LNCAP (cell line): Measurements from ENCODE around the gene MICAL3.

Experiments
- TF ChIP-seq, protein P1 (sequence below): fragments of 450-650 bp; IDR thresholded peaks from 2 replicates; pipeline ENCODE4 v1.5.1; 2017; ENCODE audit warnings: mild to moderate bottlenecking

MICAL3 gene

GRCh38 chr22:17817079-17817478, 207.3 kb downstream of the MICAL3 start:
- TF ChIP-seq, protein P1, sequence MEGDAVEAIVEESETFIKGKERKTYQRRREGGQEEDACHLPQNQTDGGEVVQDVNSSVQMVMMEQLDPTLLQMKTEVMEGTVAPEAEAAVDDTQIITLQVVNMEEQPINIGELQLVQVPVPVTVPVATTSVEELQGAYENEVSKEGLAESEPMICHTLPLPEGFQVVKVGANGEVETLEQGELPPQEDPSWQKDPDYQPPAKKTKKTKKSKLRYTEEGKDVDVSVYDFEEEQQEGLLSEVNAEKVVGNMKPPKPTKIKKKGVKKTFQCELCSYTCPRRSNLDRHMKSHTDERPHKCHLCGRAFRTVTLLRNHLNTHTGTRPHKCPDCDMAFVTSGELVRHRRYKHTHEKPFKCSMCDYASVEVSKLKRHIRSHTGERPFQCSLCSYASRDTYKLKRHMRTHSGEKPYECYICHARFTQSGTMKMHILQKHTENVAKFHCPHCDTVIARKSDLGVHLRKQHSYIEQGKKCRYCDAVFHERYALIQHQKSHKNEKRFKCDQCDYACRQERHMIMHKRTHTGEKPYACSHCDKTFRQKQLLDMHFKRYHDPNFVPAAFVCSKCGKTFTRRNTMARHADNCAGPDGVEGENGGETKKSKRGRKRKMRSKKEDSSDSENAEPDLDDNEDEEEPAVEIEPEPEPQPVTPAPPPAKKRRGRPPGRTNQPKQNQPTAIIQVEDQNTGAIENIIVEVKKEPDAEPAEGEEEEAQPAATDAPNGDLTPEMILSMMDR: no peak

- TF ChIP-seq, protein P1: no peak
These were observed 207.7 kb downstream of the MICAL3 start for GRCh38 chr22:17816649-17817048.

GRCh38 chr22:17815703-17816254, 208.6 kb downstream of the MICAL3 start:
- TF ChIP-seq, protein P1: no peak

DNA sequence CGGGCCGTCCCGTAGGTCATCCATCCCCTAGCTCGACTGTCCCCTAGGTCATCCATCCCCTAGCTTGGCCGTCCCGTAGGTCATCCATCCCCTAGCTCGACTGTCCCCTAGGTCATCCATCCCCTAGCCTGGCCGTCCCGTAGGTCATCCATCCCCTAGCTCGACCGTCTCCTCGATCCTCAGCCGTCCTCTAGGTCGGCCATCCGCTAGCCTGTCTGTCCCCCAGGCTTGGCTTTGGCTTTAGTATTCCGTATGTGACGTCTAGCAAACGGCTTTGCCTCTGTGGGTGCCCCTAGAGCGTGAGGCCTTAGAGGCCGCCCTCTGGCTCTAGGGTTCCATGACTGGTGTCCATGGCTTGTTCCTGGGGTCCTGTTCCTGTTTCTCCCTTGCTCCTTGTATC, 209.5 kb downstream of the MICAL3 start:
- TF ChIP-seq, protein P1: no peak

DNA sequence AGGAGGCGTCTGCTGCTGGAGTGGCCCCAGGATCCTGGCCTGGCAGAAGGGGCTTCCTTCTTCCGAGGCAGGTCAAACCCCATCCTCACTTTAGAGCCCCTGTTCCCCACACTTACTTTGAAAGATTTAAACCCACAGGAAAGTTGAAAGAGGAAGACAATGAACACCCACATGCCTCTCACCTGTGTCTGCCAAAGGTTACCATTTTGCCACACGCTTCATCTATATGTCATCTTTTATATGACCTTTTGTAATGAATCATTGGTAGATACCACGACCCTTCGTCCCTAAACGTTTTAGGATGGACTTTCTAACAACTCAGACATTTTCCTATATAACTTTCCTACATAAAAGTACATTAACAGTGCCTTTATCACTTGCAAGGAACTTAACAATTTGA, 210.3 kb downstream of the MICAL3 start:
- TF ChIP-seq, protein P1: no peak

DNA sequence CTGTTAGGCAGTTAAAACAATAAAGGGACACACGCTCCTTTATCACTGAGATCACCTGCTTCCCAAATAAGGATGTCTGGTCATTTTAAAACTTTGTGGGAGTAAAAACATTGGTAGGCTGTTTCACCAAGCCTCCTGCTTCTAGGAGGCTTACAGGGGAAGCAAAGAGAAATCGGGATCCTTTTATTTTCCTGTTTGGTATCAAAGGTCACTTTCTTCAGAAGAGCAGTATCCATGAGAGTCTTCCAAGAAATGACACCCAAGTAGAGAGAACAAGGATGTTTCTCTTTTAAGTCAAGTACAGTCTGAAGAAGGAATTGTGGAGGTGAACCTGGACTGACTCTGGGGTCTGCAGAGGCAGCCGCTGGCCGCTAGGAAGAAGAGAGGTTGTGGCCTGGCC, 213.2 kb downstream of the MICAL3 start:
- TF ChIP-seq, protein P1: no peak

DNA sequence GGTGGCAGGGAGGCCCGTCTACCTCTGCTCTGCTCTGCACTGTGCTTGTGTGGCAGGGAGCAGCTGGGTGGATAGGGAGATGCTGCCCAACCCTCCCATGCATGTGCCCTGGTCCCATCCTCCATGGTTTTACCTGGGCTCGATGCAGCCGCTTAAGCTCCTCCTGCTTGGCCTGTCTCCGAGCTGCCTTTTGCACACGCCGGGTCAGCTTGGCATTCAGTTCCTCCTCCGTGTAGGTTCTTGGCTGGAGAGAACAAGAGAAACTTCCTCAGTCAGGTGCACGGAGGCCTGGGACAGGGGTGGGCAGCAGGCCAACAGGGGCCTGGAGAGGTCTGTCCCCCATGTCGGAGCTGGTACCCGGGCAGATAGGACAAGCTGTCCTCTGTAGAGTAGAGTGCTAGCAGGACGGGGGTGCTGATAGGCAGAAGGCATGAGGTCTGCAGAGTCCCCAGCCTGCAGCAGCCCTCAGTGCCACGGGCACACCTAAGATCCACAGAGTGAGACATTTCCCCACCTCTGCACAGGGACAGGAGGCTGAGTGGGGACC, 213.7 kb downstream of the MICAL3 start:
- TF ChIP-seq, protein P1: no peak
